H9 (cell line): Measurements from ENCODE around the gene SLC43A1. TPM values are rescaled to one million over a fixed set of nuclear protein-coding genes. Genes with fewer than 3 reads are reported as not detected.

Experiments
- DNase-seq: peaks from one replicate; pipeline ENCODE4 v3.0.0-alpha.2; 2017
- H2AFZ ChIP-seq: one replicate; pipeline ENCODE4 v1.6.1; 2013; ENCODE audit warnings: mild to moderate bottlenecking, low read length, control low read depth, moderate library complexity
- H2AK5ac ChIP-seq: 2 replicates; pipeline ENCODE4 v1.6.1; 2013; ENCODE audit warnings: low read length, control low read depth, mixed read lengths; ENCODE audit not compliant: insufficient read length
- H2BK120ac ChIP-seq: one replicate; pipeline ENCODE4 v1.6.1; 2013; ENCODE audit warnings: low read depth, mild to moderate bottlenecking, low read length, control low read depth, inconsistent platforms; ENCODE audit not compliant: poor library complexity, severe bottlenecking
- H2BK12ac ChIP-seq: 2 replicates; pipeline ENCODE4 v1.6.1; 2013; ENCODE audit warnings: low read length, control low read depth, mixed read lengths, low read depth; ENCODE audit not compliant: insufficient read length
- H2BK15ac ChIP-seq: 2 replicates; pipeline ENCODE4 v1.6.1; 2013; ENCODE audit warnings: low read depth, low read length, control low read depth
- H2BK20ac ChIP-seq: one replicate; pipeline ENCODE4 v1.6.1; 2013; ENCODE audit warnings: low read depth, mild to moderate bottlenecking, low read length, control low read depth, inconsistent platforms; ENCODE audit not compliant: poor library complexity, severe bottlenecking
- H2BK5ac ChIP-seq: 2 replicates; pipeline ENCODE4 v1.6.1; 2013; ENCODE audit warnings: low read length, control low read depth, mixed read lengths; ENCODE audit not compliant: insufficient read length
- H3K14ac ChIP-seq: 2 replicates; pipeline ENCODE4 v1.6.1; 2013; ENCODE audit warnings: low read length, control low read depth; ENCODE audit not compliant: insufficient read depth
- H3K18ac ChIP-seq: 2 replicates; pipeline ENCODE4 v1.6.1; 2013; ENCODE audit warnings: low read depth, mild to moderate bottlenecking, mixed read lengths, low read length, control low read depth; ENCODE audit not compliant: insufficient read length
- H3K23ac ChIP-seq: 2 replicates; pipeline ENCODE4 v1.6.1; 2013; ENCODE audit warnings: low read length, control low read depth, mixed read lengths, low read depth; ENCODE audit not compliant: insufficient read length
- H3K23me2 ChIP-seq: 2 replicates; pipeline ENCODE4 v1.6.1; 2013; ENCODE audit warnings: low read depth, mild to moderate bottlenecking, mixed read lengths, low read length, control low read depth; ENCODE audit not compliant: insufficient read length, poor library complexity, severe bottlenecking
- H3K27ac ChIP-seq: 2 replicates; pipeline ENCODE4 v1.5.1; 2013; ENCODE audit warnings: low read length, control low read depth, mixed read lengths, low read depth; ENCODE audit not compliant: insufficient read length
- H3K27me3 ChIP-seq: 2 replicates; pipeline ENCODE4 v1.6.1; 2013; ENCODE audit warnings: low read length, control low read depth, inconsistent platforms; ENCODE audit not compliant: insufficient read depth
- H3K4ac ChIP-seq: 2 replicates; pipeline ENCODE4 v1.6.1; 2013; ENCODE audit warnings: low read depth, mild to moderate bottlenecking, control low read depth, inconsistent platforms, low read length, moderate library complexity
- H3K4me1 ChIP-seq: 2 replicates; pipeline ENCODE4 v1.6.1; 2013; ENCODE audit warnings: low read length, control low read depth, inconsistent platforms; ENCODE audit not compliant: insufficient read depth
- H3K4me2 ChIP-seq: 2 replicates; pipeline ENCODE4 v1.6.1; 2013; ENCODE audit warnings: low read length, control low read depth, mixed read lengths; ENCODE audit not compliant: insufficient read length, insufficient read depth
- H3K56ac ChIP-seq: 2 replicates; pipeline ENCODE4 v1.6.1; 2013; ENCODE audit warnings: low read depth, mild to moderate bottlenecking, mixed read lengths, low read length, control low read depth; ENCODE audit not compliant: insufficient read length
- H3K79me1 ChIP-seq: 2 replicates; pipeline ENCODE4 v1.6.1; 2013; ENCODE audit warnings: low read depth, mild to moderate bottlenecking, moderate library complexity, low read length, control low read depth, inconsistent platforms; ENCODE audit not compliant: insufficient read depth, poor library complexity, severe bottlenecking
- H3K79me2 ChIP-seq: 2 replicates; pipeline ENCODE4 v1.6.1; 2013; ENCODE audit warnings: low read length, control low read depth, inconsistent platforms; ENCODE audit not compliant: insufficient read depth
- H3K9ac ChIP-seq: 2 replicates; pipeline ENCODE4 v1.6.1; 2013; ENCODE audit warnings: low read length, control low read depth, mixed read lengths; ENCODE audit not compliant: insufficient read length; ENCODE audit errors: extremely low read depth
- H3K9me3 ChIP-seq: one replicate; pipeline ENCODE4 v1.6.1; 2013; ENCODE audit warnings: low read depth, low read length, inconsistent platforms; ENCODE audit not compliant: control insufficient read depth
- H3T11ph ChIP-seq: one replicate; pipeline ENCODE4 v1.6.1; 2013; ENCODE audit warnings: mild to moderate bottlenecking, low read length, control low read depth, inconsistent platforms
- H4K20me1 ChIP-seq: one replicate; pipeline ENCODE4 v1.6.1; 2013; ENCODE audit not compliant: control insufficient read depth, insufficient read length, insufficient read depth
- H4K5ac ChIP-seq: 2 replicates; pipeline ENCODE4 v1.6.1; 2013; ENCODE audit warnings: low read depth, mild to moderate bottlenecking, mixed read lengths, low read length, control low read depth; ENCODE audit not compliant: insufficient read length
- H4K8ac ChIP-seq: replicated peaks from 2 replicates; pipeline ENCODE4 v1.6.1; 2013; ENCODE audit warnings: low read length, control low read depth, mixed read lengths, low read depth; ENCODE audit not compliant: insufficient read length
- H4K91ac ChIP-seq: 2 replicates; pipeline ENCODE4 v1.6.1; 2013; ENCODE audit warnings: low read depth, mild to moderate bottlenecking, moderate library complexity, mixed read lengths, low read length, control low read depth; ENCODE audit not compliant: insufficient read length
- H3K27ac Mint-ChIP-seq, 3 experiments: 2 replicates in 2 of 3; 3 replicates in 1 of 3; pipeline ENCODE4 v1.8.0; 2020 to 2021; ENCODE audit warnings: mixed read lengths in 3 of 3, mild to moderate bottlenecking in 1 of 3, moderate library complexity in 1 of 3
- H3K27me3 Mint-ChIP-seq: 2 replicates; pipeline ENCODE4 v1.8.0; 2021; ENCODE audit warnings: low read depth, mild to moderate bottlenecking, moderate library complexity, mixed read lengths
- H3K36me3 Mint-ChIP-seq, 3 experiments: 2 replicates in 2 of 3; 3 replicates in 1 of 3; pipeline ENCODE4 v1.8.0; 2020 to 2021; ENCODE audit warnings: low read depth in 3 of 3, mixed read lengths in 3 of 3; ENCODE audit not compliant: insufficient read depth in 1 of 3
- H3K4me1 Mint-ChIP-seq, 2 experiments: 2 replicates each; pipeline ENCODE4 v1.8.0; 2020; ENCODE audit warnings: mixed read lengths in 2 of 2
- H3K4me3 Mint-ChIP-seq, 2 experiments: 2 replicates in 1 of 2; 3 replicates in 1 of 2; pipeline ENCODE4 v1.8.0; 2020 to 2021; ENCODE audit warnings: mild to moderate bottlenecking in 2 of 2, mixed read lengths in 2 of 2, moderate library complexity in 1 of 2
- H3K9me3 Mint-ChIP-seq, 2 experiments: 2 replicates in 1 of 2; 3 replicates in 1 of 2; pipeline ENCODE4 v1.8.0; 2020; ENCODE audit warnings: mild to moderate bottlenecking in 2 of 2, mixed read lengths in 2 of 2, moderate library complexity in 1 of 2
- CTCF ChIP-seq: fragments of 200-600 bp; sonication (generic); conservative IDR thresholded peaks from 3 replicates; pipeline ENCODE4 v1.8.0; 2021; ENCODE audit warnings: antibody characterized with exemption, mild to moderate bottlenecking
- WGBS: extraction: QIAGEN DNeasy Blood & Tissue Kit; methylation state at CpG from one replicate; pipeline ENCODE4 v1.1.7; 2013; ENCODE audit warnings: missing lambda C conversion rate, low lambda C conversion rate, mixed read lengths; ENCODE audit not compliant: insufficient read length; ENCODE audit errors: extremely low coverage; 5-methylcytosine and 5-hydroxymethylcytosine counted together
- long read RNA-seq: library from polyadenylated mRNA; unstranded; transcript quantifications from one replicate; pipeline ENCODE4 v2.0.0, GENCODE V29; 2020
- total RNA-seq: library from RNA; stranded (reverse); gene quantifications from 2 replicates; pipeline ENCODE4 v1.2.1, GENCODE V29; 2021

The SLC43A1 gene
- total RNA-seq: 16.3 and 17.0 TPM in 2 replicates
- long read RNA-seq, transcript SLC43A1-201 (15 exons, 2,598 nt): major isoform, 23 of 101 reads
- long read RNA-seq, partial matches to known transcripts: 27 of 101 reads
- long read RNA-seq, other reads (novel, unspliced or antisense): 48 of 101 reads

DNA sequence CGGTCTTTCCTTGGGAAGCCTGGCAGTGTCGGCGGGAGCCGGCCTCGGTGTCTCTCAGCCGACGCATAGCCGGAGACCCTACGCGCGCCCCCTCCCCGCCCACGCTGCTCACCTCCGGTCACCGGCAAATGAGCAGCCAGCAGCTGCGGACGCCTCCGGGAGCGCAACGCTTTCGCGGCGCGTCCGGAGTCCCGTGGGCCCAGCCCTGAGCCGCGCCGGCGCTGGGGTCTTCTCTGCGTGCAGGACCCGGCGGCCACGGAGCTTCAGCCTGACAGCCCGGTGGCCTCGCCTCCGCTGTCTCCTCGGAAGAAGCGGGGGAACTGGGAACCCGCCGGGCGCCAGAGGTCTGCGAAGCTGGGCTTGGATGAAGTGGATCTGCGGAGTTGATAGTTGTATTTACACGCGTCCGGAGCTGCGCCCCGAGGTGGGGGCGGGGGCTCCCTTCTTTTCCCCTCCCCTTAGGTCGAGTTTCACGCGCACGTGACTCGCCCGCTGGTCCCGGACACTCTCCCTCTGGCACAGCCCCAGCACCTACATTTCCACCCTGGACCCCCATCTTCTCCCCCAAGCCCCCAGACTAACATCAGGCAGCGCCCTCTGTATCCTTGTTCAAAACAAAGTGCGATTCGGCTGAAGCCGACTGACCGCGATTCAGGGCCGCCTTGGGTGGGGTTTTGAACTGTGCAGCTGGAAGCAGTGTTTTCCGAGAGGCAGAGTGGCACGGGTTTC lies at the start of gene SLC43A1:
Gene SLC43A1, minus strand, starts transcription at position 371 of the 729 bp plus-strand sequence. CDS start 1,591 bp downstream, outside the sequence.
- peak within 1 kb of the TSS in 1 of 3 experiments; percentile 57; a peak in 2 of 7 replicates for H3K27ac Mint-ChIP-seq
- Histone ChIP-seq H3T11ph (no peak within 1 kb of the TSS), H3K23ac (no peak within 1 kb of the TSS), H3K4ac (no peak within 1 kb of the TSS), H4K91ac (no peak within 1 kb of the TSS), H2BK5ac (no peak within 1 kb of the TSS), H3K79me1 (no peaks in the 10 kb centered on the region), H2AFZ (no peak within 1 kb of the TSS), H4K5ac (no peak within 1 kb of the TSS), H2BK15ac (no peak within 1 kb of the TSS), H3K23me2 (peaks cover 16% of the 10 kb centered on the region), H4K20me1 (no peaks in the 10 kb centered on the region), H3K9me3 (no peaks in the 10 kb centered on the region), H3K4me1 (peaks cover 2% of the 10 kb centered on the region), H3K79me2 (no peaks in the 10 kb centered on the region), H2BK12ac (no peak within 1 kb of the TSS), H3K14ac (no peak within 1 kb of the TSS; the same call in 1 of the 2 replicates), H3K27ac (no peak within 1 kb of the TSS), H3K27me3 (no peaks in the 10 kb centered on the region), H4K8ac (no peak within 1 kb of the TSS), H3K18ac (no peak within 1 kb of the TSS), H3K4me2 (peak within 1 kb of the TSS; percentile 63), H3K9ac (peak within 1 kb of the TSS; percentile 1), H2BK20ac (no peak within 1 kb of the TSS), H2AK5ac (no peak within 1 kb of the TSS), H2BK120ac (no peak within 1 kb of the TSS), H3K56ac (no peak within 1 kb of the TSS)
- H3K4me1 Mint-ChIP-seq: peaks cover 10 to 13% of the 10 kb centered on the region in 2 experiments; a peak in 2 of 4 replicates
- H3K9me3 Mint-ChIP-seq: 0 out of 5 replicates have a peak, but pooled peaks cover 0 to 3% of the 10 kb centered on the region in 2 experiments
- WGBS: no CpG with 5 or more reads among the region's 66 CpGs
- TF ChIP-seq CTCF: no peak
- H3K4me3 Mint-ChIP-seq: peak within 1 kb of the TSS; percentile 90 to 98
- peaks cover 51% of the 10 kb centered on the region for H3K27me3 Mint-ChIP-seq
- peak; percentile 54 for DNase-seq
- peaks cover 0 to 4% (median 0%) of the 10 kb centered on the region in 3 experiments; a peak in 3 of 7 replicates for H3K36me3 Mint-ChIP-seq
